Smooth muscle cell (in vitro differentiated cells): ENCODE measurements around the gene CELF4. TPM values are rescaled to one million over a fixed set of nuclear protein-coding genes. Genes with fewer than 3 reads are reported as not detected.

ENCODE experiments used
- DNase-seq: peaks from one replicate; lab custom pipeline; 2025; ENCODE audit not compliant: unreplicated experiment; lab: John Stamatoyannopoulos, UW
- H2AFZ ChIP-seq: fragments of 200-600 bp; sonication (generic); 2 replicates; pipeline ENCODE4 v1.6.0; 2016; ENCODE audit warnings: antibody characterized with exemption, low read depth, mild to moderate bottlenecking
- H3F3A ChIP-seq: fragments of 200-600 bp; sonication (generic); 2 replicates; pipeline ENCODE4 v1.6.0; 2017; ENCODE audit warnings: antibody characterized with exemption, low read depth
- H3K27ac ChIP-seq: fragments of 200-600 bp; sonication (generic); 2 replicates; pipeline ENCODE4 v1.5.1; 2016; ENCODE audit warnings: low read depth, mild to moderate bottlenecking
- H3K27me3 ChIP-seq: fragments of 200-600 bp; sonication (generic); 2 replicates; pipeline ENCODE4 v1.6.1; 2016; ENCODE audit warnings: low read depth, mild to moderate bottlenecking
- H3K36me3 ChIP-seq: fragments of 200-600 bp; sonication (generic); 2 replicates; pipeline ENCODE4 v1.5.1; 2016; ENCODE audit warnings: low read depth
- H3K4me1 ChIP-seq: fragments of 200-600 bp; sonication (generic); 2 replicates; pipeline ENCODE4 v1.5.1; 2016; ENCODE audit warnings: low read depth
- H3K4me2 ChIP-seq: fragments of 200-600 bp; sonication (generic); 2 replicates; pipeline ENCODE4 v1.6.0; 2016; ENCODE audit warnings: mild to moderate bottlenecking
- H3K4me3 ChIP-seq: fragments of 200-600 bp; sonication (generic); 2 replicates; pipeline ENCODE4 v1.5.1; 2016; ENCODE audit warnings: mild to moderate bottlenecking
- H3K79me2 ChIP-seq: fragments of 200-600 bp; sonication (generic); 2 replicates; pipeline ENCODE4 v1.6.0; 2016; ENCODE audit warnings: low read depth, mild to moderate bottlenecking
- H3K9ac ChIP-seq: fragments of 200-600 bp; sonication (generic); 2 replicates; pipeline ENCODE4 v1.6.0; 2016; ENCODE audit warnings: low read depth
- H3K9me3 ChIP-seq: fragments of 200-600 bp; sonication (generic); replicated peaks from 2 replicates; pipeline ENCODE4 v1.5.1; 2016; ENCODE audit warnings: low read depth
- H4K20me1 ChIP-seq: fragments of 200-600 bp; sonication (generic); 2 replicates; pipeline ENCODE4 v1.6.0; 2016; ENCODE audit warnings: low read depth
- WGBS: methylation state at CpG from one replicate; pipeline ENCODE4 v1.1.7; 2016; ENCODE audit warnings: low lambda C conversion rate; 5-methylcytosine and 5-hydroxymethylcytosine counted together
- polyA plus RNA-seq: library from polyadenylated mRNA; unstranded; fragments of >200 nt; fragmentation: Nextera tagmentation; extraction: Ambion mirVana; gene quantifications from 2 replicates; pipeline ENCODE4 v1.2.1, GENCODE V29; 2016
- total RNA-seq: library from RNA; depleted of rRNA; stranded (reverse); fragments of >200 nt; gene quantifications from 2 replicates; pipeline ENCODE4 v1.2.3, GENCODE V29; 2014
- TF ChIP-seq, protein P1 (sequence below): fragments of 200-600 bp; sonication (generic); IDR thresholded peaks from 2 replicates; pipeline ENCODE4 v1.5.1; 2017; ENCODE audit warnings: borderline replicate concordance, mild to moderate bottlenecking, antibody characterized with exemption; ENCODE audit not compliant: insufficient read depth, poor library complexity, severe bottlenecking

The CELF4 gene
- total and polyA plus RNA-seq, 2 experiments from 2014 or later = 0.40 TPM; not detected in 1

DNA sequence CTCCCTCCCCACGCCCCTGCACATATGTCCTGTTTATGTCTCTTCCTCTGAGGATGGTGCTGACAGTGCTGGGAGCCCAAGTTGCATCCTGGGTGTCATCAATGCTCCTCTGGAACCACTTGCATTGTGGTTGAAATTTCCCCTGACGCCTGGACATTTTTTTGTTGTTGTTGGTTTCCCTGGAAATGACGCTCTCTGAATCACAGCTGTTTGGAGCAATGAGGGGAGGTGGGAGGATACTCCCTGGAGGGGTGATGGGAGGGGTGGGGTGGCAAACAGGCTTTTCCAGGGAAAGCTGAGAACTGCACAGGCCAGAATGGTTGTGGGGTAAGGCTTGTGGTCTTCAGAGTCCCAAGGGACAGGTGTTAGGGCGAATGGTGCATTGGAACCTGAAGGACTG lies 29.6 kb downstream of the CELF4 start:
- no peaks in the 10 kb centered on the region for H3K36me3 ChIP-seq

GRCh38 chr18:37534627-37535026 lies 31.0 kb downstream of the CELF4 start:
- no peak for DNase-seq
- WGBS = 80% methylated on average over 9 of the region's 9 CpGs
- Histone ChIP-seq H3K27ac (no peak overlapping the region), H2AFZ (no peak overlapping the region), H3K79me2 (no peaks in the 10 kb centered on the region), H3K9me3 (no peaks in the 10 kb centered on the region), H3K27me3 (peaks cover 48% of the 10 kb centered on the region), H3K36me3 (no peaks in the 10 kb centered on the region), H3K9ac (no peak overlapping the region), H4K20me1 (no peaks in the 10 kb centered on the region), H3K4me1 (no peaks in the 10 kb centered on the region), H3F3A (no peaks in the 10 kb centered on the region), H3K4me2 (no peak overlapping the region), H3K4me3 (no peak overlapping the region)
- TF ChIP-seq, protein P1, sequence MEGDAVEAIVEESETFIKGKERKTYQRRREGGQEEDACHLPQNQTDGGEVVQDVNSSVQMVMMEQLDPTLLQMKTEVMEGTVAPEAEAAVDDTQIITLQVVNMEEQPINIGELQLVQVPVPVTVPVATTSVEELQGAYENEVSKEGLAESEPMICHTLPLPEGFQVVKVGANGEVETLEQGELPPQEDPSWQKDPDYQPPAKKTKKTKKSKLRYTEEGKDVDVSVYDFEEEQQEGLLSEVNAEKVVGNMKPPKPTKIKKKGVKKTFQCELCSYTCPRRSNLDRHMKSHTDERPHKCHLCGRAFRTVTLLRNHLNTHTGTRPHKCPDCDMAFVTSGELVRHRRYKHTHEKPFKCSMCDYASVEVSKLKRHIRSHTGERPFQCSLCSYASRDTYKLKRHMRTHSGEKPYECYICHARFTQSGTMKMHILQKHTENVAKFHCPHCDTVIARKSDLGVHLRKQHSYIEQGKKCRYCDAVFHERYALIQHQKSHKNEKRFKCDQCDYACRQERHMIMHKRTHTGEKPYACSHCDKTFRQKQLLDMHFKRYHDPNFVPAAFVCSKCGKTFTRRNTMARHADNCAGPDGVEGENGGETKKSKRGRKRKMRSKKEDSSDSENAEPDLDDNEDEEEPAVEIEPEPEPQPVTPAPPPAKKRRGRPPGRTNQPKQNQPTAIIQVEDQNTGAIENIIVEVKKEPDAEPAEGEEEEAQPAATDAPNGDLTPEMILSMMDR = no peak

More for the DNA sequence above, 29.6 kb downstream of the CELF4 start:
- TF ChIP-seq, protein P1 = no peak
- H3K79me2 ChIP-seq = no peaks in the 10 kb centered on the region
- no peaks in the 10 kb centered on the region for H3F3A ChIP-seq
- peaks cover 59% of the 10 kb centered on the region for H3K27me3 ChIP-seq
- H3K4me2 ChIP-seq = no peak overlapping the region
- H3K27ac ChIP-seq = no peak overlapping the region
- 62% methylated on average over 4 of the region's 4 CpGs for WGBS
- DNase-seq = no peak
- no peaks in the 10 kb centered on the region for H4K20me1 ChIP-seq
- H3K9ac ChIP-seq = no peak overlapping the region
- H3K4me1 ChIP-seq = no peaks in the 10 kb centered on the region
- H3K9me3 ChIP-seq = no peaks in the 10 kb centered on the region
- no peak overlapping the region for H2AFZ ChIP-seq
- H3K4me3 ChIP-seq = no peak overlapping the region

DNA sequence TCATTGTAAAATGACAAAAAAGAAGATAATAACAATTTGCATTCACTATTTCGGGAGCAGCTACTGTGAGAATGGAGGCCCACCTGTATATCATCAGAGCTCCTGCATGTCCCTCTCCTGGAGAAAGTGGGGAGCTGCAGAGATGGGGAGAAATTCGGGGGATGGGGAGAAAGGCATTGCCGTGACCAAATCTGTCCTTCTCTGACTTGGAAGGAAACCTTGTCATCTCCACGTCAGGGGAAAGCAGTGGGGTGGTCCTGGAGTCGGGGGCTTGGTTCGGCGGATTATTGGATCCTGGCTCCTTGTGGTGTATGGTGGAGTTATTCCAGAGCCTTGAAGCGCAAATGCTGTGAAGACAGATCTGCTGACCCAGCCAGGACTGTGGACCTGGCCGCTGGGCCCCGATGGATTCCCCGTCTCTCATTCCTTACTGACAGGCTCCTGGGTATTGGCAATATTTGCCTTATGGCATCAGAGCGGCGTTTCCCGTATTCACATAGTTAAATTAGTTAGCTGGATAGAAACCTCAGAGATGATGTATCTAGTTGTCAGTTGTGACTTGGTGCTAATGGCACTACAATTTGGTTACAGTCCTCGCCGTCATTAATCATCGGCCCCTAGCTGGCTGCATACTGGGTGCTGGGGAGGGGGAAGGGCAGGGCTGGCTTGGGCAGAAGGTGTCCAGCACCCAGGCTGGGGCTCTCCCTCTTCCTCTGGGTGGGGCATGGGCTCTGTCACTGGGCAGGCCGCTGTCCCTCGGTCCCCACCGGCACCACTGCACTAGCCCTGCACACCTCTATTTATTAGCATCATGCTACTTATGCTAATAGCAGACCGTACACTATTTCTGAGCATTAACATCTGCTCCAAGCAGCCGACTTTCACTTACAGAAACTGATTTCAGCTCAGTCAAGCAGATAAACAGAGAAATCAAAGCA lies 31.7 kb downstream of the CELF4 start:
- WGBS = 90% methylated on average over 22 of the region's 22 CpGs
- Histone ChIP-seq H2AFZ (no peak overlapping the region), H4K20me1 (no peaks in the 10 kb centered on the region), H3K4me2 (no peak overlapping the region), H3K27ac (no peak overlapping the region), H3K9me3 (no peaks in the 10 kb centered on the region), H3K36me3 (no peaks in the 10 kb centered on the region), H3K4me1 (no peaks in the 10 kb centered on the region), H3K79me2 (no peaks in the 10 kb centered on the region), H3K9ac (no peak overlapping the region), H3K27me3 (peaks cover 44% of the 10 kb centered on the region), H3F3A (no peaks in the 10 kb centered on the region), H3K4me3 (no peak overlapping the region)
- no peak for DNase-seq
- TF ChIP-seq, protein P1 = peak; percentile 24
